Prostate gland (tissue), 2 donors: Measurements from ENCODE around the gene PALD1.

Experiments
- POLR2A ChIP-seq: fragments of 450-650 bp; IDR thresholded peaks from one replicate; pipeline ENCODE4 v1.6.1; 2016; ENCODE audit warnings: antibody characterized with exemption, mild to moderate bottlenecking
- TF ChIP-seq, protein P1 (sequence below), 4 experiments: fragments of 200-600 bp in 2 of 4; fragments of 450-650 bp in 2 of 4; sonication (generic) in 2 of 4; IDR thresholded peaks; 1 replicate in 3 of 4; 2 replicates in 1 of 4; pipeline ENCODE4 v1.5.1; 2016 to 2019; ENCODE audit warnings: antibody characterized with exemption in 4 of 4, mild to moderate bottlenecking in 2 of 4, moderate library complexity in 2 of 4

DNA sequence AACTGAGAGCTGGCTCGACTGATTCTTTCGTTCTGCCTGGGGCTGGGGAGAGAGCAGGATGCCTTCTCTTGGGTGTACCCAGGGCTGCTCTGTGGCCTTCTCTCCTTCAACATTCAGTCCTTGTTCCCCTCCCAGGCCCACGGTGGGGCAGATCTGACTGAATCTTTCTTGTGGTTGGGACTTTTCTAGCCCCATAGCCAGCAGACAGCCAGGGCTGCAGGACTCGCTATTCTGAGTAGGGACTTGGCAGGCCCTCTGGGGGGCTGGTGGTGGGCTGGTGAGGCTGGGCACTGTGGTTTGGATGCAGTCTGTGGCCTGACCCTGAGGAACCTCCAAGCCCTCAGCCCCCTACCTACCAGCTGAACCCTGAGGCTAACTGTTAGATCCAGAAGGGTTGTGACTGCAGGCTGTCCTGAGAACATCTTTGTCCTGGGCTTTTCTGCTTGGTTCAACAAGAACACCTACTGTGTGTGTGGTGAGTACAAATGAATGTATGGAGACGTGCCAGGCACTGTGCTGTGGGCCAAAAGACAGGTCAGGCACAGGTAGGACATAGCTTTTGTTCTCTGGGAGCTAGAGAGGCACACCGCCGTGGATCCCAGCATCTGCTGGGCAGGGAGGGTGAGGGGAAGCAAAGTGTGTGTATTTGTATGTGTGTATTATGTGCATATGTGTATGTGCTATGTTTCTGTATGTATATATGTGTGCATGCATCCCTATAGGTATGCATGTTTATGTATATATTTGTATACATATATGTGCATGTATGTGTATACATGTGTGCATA lies 2.1 kb upstream of the PALD1 start:
- TF ChIP-seq POLR2A: no peak
- TF ChIP-seq, protein P1, sequence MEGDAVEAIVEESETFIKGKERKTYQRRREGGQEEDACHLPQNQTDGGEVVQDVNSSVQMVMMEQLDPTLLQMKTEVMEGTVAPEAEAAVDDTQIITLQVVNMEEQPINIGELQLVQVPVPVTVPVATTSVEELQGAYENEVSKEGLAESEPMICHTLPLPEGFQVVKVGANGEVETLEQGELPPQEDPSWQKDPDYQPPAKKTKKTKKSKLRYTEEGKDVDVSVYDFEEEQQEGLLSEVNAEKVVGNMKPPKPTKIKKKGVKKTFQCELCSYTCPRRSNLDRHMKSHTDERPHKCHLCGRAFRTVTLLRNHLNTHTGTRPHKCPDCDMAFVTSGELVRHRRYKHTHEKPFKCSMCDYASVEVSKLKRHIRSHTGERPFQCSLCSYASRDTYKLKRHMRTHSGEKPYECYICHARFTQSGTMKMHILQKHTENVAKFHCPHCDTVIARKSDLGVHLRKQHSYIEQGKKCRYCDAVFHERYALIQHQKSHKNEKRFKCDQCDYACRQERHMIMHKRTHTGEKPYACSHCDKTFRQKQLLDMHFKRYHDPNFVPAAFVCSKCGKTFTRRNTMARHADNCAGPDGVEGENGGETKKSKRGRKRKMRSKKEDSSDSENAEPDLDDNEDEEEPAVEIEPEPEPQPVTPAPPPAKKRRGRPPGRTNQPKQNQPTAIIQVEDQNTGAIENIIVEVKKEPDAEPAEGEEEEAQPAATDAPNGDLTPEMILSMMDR (IDR thresholded peaks at IDR 0.05): no peak
